Large intestine (tissue), 3 donors: ENCODE results near the gene OPN3. TPM values are rescaled to one million over a fixed set of nuclear protein-coding genes. Genes with fewer than 3 reads are reported as not detected.

ENCODE experiments used
- DNase-seq, 2 donors: peaks; one replicate each; pipeline versions ENCODE4 v3.0.0 to v3.0.0-alpha.2; 2013
- H3K27ac ChIP-seq: one replicate; pipeline ENCODE4 v1.5.1; 2013; ENCODE audit warnings: low read length
- H3K27me3 ChIP-seq: 2 replicates; pipeline ENCODE4 v1.6.1; 2013; ENCODE audit warnings: low read length; ENCODE audit not compliant: control insufficient read depth, insufficient read depth
- H3K36me3 ChIP-seq: 2 replicates; pipeline ENCODE4 v1.6.1; 2013; ENCODE audit warnings: low read length; ENCODE audit not compliant: control insufficient read depth, insufficient read depth
- H3K4me1 ChIP-seq: one replicate; pipeline ENCODE4 v1.6.1; 2013; ENCODE audit warnings: low read length; ENCODE audit not compliant: control insufficient read depth, insufficient read depth
- H3K4me3 ChIP-seq: one replicate; pipeline ENCODE4 v1.5.1; 2013; ENCODE audit warnings: low read length
- H3K9me3 ChIP-seq: one replicate; pipeline ENCODE4 v1.6.1; 2013; ENCODE audit warnings: mild to moderate bottlenecking, low read depth, low read length, moderate library complexity; ENCODE audit not compliant: control insufficient read depth
- WGBS: methylation state at CpG from one replicate; pipeline ENCODE4 v1.1.5; 2013; ENCODE audit warnings: low lambda C conversion rate; ENCODE audit not compliant: insufficient coverage; 5-methylcytosine and 5-hydroxymethylcytosine counted together
- polyA plus RNA-seq: library from polyadenylated mRNA; unstranded; fragments of 120-200 nt; gene quantifications from one replicate; pipeline ENCODE4 v1.2.1, GENCODE V29; 2013

The OPN3 gene
- polyA plus RNA-seq, 1 donor: 15.2 TPM

- no peak overlapping the region for H3K27ac ChIP-seq
- no peak for DNase-seq
These were observed 47.8 kb downstream of the OPN3 start for GRCh38 chr1:241592273-241592958.

GRCh38 chr1:241591736-241592135, 48.4 kb downstream of the OPN3 start:
- Histone ChIP-seq H3K36me3 (peaks cover 12% of the 10 kb centered on the region), H3K27me3 (no peaks in the 10 kb centered on the region), H3K4me1 (no peaks in the 10 kb centered on the region), H3K4me3 (no peak overlapping the region), H3K27ac (no peak overlapping the region), H3K9me3 (no peaks in the 10 kb centered on the region)
- no peak for DNase-seq
- no CpG with 5 or more reads among the region's 5 CpGs for whole genome bisulfite sequencing

More at GRCh38 chr1:241592273-241592958, 47.8 kb downstream of the OPN3 start:
- Histone ChIP-seq H3K27me3 (no peaks in the 10 kb centered on the region), H3K4me3 (no peak overlapping the region), H3K9me3 (no peaks in the 10 kb centered on the region), H3K36me3 (peaks cover 12% of the 10 kb centered on the region), H3K4me1 (no peaks in the 10 kb centered on the region)
- WGBS: 100% methylated on average over 1 of the region's 3 CpGs

- Histone ChIP-seq H3K4me1 (no peaks in the 10 kb centered on the region), H3K4me3 (no peak overlapping the region), H3K27me3 (no peaks in the 10 kb centered on the region), H3K36me3 (peaks cover 12% of the 10 kb centered on the region), H3K27ac (no peak overlapping the region), H3K9me3 (no peaks in the 10 kb centered on the region)
- no peak for DNase-seq
These were observed 48.9 kb downstream of the OPN3 start for GRCh38 chr1:241591317-241591716.

- 100% methylated on average over 1 of the region's 4 CpGs for WGBS
- no peaks in the 10 kb centered on the region for H3K4me1 ChIP-seq
- no peak overlapping the region for H3K27ac ChIP-seq
- H3K36me3 ChIP-seq: peaks cover 12% of the 10 kb centered on the region
- no peaks in the 10 kb centered on the region for H3K27me3 ChIP-seq
- no peak overlapping the region for H3K4me3 ChIP-seq
- H3K9me3 ChIP-seq: no peaks in the 10 kb centered on the region
- no peak for DNase-seq
These were observed 49.5 kb downstream of the OPN3 start for GRCh38 chr1:241590719-241591118.

GRCh38 chr1:241589521-241589920, 50.6 kb downstream of the OPN3 start:
- Histone ChIP-seq H3K4me1 (no peaks in the 10 kb centered on the region), H3K27ac (no peak overlapping the region), H3K9me3 (no peaks in the 10 kb centered on the region), H3K4me3 (no peak overlapping the region), H3K36me3 (peaks cover 8% of the 10 kb centered on the region), H3K27me3 (no peaks in the 10 kb centered on the region)
- WGBS: 91% methylated on average over 7 of the region's 7 CpGs
- DNase-seq: no peak

DNA sequence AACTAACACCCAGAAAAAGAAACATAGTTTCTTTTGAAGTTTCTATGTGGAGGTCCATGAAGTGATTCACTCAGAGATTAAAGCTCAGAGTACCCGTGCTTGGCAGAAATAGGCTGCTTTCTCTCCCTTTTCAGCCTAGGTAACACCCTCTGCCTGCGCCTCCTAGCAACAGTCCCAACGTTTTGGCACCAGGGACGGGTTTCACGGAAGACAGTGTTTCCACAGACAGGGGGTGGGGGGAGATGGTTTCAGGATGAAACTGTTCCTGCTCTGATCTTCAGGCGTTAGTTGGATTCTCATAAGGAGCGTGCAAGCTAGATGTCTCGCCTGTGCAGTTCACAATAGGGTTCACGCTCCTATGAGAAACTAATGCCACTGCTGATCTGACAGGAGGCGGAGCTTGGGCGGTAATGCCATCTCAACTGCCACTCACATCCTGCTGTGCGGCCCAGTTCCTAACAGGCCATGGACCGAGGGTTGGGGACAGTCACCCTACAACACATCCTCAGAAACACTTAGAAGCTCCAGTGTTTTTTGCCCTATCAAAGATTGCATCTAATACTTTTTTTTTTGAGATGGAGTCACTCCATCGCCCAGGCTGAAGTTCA, 53.2 kb downstream of the OPN3 start:
- no peaks in the 10 kb centered on the region for H3K9me3 ChIP-seq
- no peak for DNase-seq
- no peak overlapping the region for H3K4me3 ChIP-seq
- WGBS: no CpG with 5 or more reads among the region's 14 CpGs
- H3K4me1 ChIP-seq: no peaks in the 10 kb centered on the region
- H3K36me3 ChIP-seq: no peaks in the 10 kb centered on the region
- H3K27ac ChIP-seq: no peak overlapping the region
- no peaks in the 10 kb centered on the region for H3K27me3 ChIP-seq

GRCh38 chr1:241582921-241583321, 57.2 kb downstream of the OPN3 start:
- no peaks in the 10 kb centered on the region for H3K27me3 ChIP-seq
- no CpG with 5 or more reads among the region's 1 CpG for WGBS

DNA sequence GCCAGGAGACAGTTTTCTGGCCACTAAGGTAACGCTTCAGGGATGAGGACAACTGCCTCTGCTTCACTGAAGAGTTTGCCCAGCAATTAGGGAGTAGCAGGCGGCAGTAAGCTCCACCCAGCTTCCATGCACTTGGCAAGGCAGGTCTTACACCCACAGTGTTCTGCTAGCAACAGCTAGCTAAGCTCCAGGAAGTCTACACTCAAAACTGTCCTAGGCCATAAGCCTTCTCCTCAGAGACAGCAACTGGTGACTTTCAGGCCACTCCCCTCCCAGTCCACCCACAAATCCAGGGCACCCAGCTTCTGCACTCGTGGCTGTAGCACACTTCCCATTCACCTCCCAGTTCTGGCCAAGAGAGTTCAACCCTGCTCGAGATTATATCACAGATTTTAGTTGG, 60.7 kb downstream of the OPN3 start:
- no peak for DNase-seq
- H3K4me3 ChIP-seq: no peak overlapping the region
- no peaks in the 10 kb centered on the region for H3K9me3 ChIP-seq
- H3K27ac ChIP-seq: no peak overlapping the region
- no peaks in the 10 kb centered on the region for H3K27me3 ChIP-seq
- no peaks in the 10 kb centered on the region for H3K36me3 ChIP-seq
- H3K4me1 ChIP-seq: no peaks in the 10 kb centered on the region
- no CpG with 5 or more reads among the region's 4 CpGs for WGBS

More at GRCh38 chr1:241582921-241583321, 57.2 kb downstream of the OPN3 start:
- no peak overlapping the region for H3K27ac ChIP-seq
- H3K4me3 ChIP-seq: no peak overlapping the region
- H3K36me3 ChIP-seq: no peaks in the 10 kb centered on the region
- no peaks in the 10 kb centered on the region for H3K4me1 ChIP-seq
- no peaks in the 10 kb centered on the region for H3K9me3 ChIP-seq
- DNase-seq: no peak

DNA sequence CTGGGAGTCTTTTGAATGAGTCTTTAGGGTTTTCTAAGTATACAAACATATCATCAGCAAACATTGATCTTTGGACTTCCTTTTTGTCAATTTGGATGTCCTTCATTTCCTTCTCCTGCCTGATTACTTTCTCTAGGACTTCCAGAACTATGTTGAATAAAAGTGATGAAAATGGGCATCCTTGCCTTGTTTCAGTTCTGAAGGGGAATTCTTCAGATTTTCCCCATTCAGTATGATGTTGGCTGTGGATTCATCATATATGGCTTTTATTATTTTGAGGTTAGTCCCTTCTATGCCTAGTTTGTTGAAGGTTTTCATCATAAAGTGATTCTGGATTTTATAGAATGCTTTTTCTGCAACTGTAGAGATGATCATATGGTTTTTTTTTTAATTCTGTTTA, 66.0 kb downstream of the OPN3 start:
- Histone ChIP-seq H3K4me1 (no peaks in the 10 kb centered on the region), H3K27me3 (no peaks in the 10 kb centered on the region), H3K36me3 (no peaks in the 10 kb centered on the region), H3K4me3 (no peak overlapping the region), H3K9me3 (no peaks in the 10 kb centered on the region), H3K27ac (no peak overlapping the region)
- no peak for DNase-seq

- Histone ChIP-seq H3K27me3 (no peaks in the 10 kb centered on the region), H3K9me3 (no peaks in the 10 kb centered on the region), H3K4me3 (no peak overlapping the region), H3K27ac (no peak overlapping the region), H3K36me3 (no peaks in the 10 kb centered on the region), H3K4me1 (no peaks in the 10 kb centered on the region)
- no peak for DNase-seq
- WGBS: 75% methylated on average over 2 of the region's 2 CpGs
These were observed 70.3 kb downstream of the OPN3 start for GRCh38 chr1:241569848-241570247.

GRCh38 chr1:241560849-241561187, 79.4 kb downstream of the OPN3 start:
- H3K4me3 ChIP-seq: no peak overlapping the region
- H3K27ac ChIP-seq: no peak overlapping the region
- H3K4me1 ChIP-seq: peaks cover 2% of the 10 kb centered on the region
- H3K36me3 ChIP-seq: no peaks in the 10 kb centered on the region
- no peaks in the 10 kb centered on the region for H3K9me3 ChIP-seq
- H3K27me3 ChIP-seq: no peaks in the 10 kb centered on the region
- 83% methylated on average over 3 of the region's 3 CpGs for WGBS
- DNase-seq: no peak
